ENCODE data around the gene ZNF792.
"Not testable (repeated sequence)": the region's sequence is repeated elsewhere in the genome, so short reads cannot be mapped to it uniquely, and the experiment has no call there.

ZNF792 gene

GRCh38 chr19:34997071-34997617, 33.1 kb upstream of the ZNF792 start:
- Histone ChIP-seq H3K36me3 (ENCODE audit: control insufficient read depth, insufficient read depth, low read length) (peaks cover 4% of the 10 kb centered on the region), H3K4me1 (ENCODE audit: control insufficient read depth, insufficient read depth, low read length) (peaks cover 21% of the 10 kb centered on the region), H3K9ac (ENCODE audit: low read depth, low read length) (no peak overlapping the region), H3K9me3 (ENCODE audit: control insufficient read depth, insufficient read depth, low read length) (no peaks in the 10 kb centered on the region), H3K4me3 (ENCODE audit: low read depth, low read length) (no peak overlapping the region), H3K27ac (ENCODE audit: low read depth, low read length) (no peak overlapping the region), H3K27me3 (ENCODE audit: control insufficient read depth, insufficient read depth, low read length) (no peaks in the 10 kb centered on the region)

- Histone ChIP-seq H3K9ac (ENCODE audit: low read depth, low read length) (no peak overlapping the region), H3K27me3 (ENCODE audit: control insufficient read depth, insufficient read depth, low read length) (no peaks in the 10 kb centered on the region), H3K4me1 (ENCODE audit: control insufficient read depth, insufficient read depth, low read length) (peaks cover 19% of the 10 kb centered on the region), H3K27ac (ENCODE audit: low read depth, low read length) (no peak overlapping the region), H3K9me3 (ENCODE audit: control insufficient read depth, insufficient read depth, low read length) (no peaks in the 10 kb centered on the region), H3K36me3 (ENCODE audit: control insufficient read depth, insufficient read depth, low read length) (no peaks in the 10 kb centered on the region), H3K4me3 (ENCODE audit: low read depth, low read length) (no peak overlapping the region)
These were observed 31.5 kb upstream of the ZNF792 start for GRCh38 chr19:34995551-34995950.

- H3K27me3 ChIP-seq (ENCODE audit: control insufficient read depth, insufficient read depth, low read length): no peaks in the 10 kb centered on the region
- H3K4me3 ChIP-seq (ENCODE audit: low read depth, low read length): no peak overlapping the region
- no peak overlapping the region for H3K9ac ChIP-seq (ENCODE audit: low read depth, low read length)
- H3K9me3 ChIP-seq (ENCODE audit: control insufficient read depth, insufficient read depth, low read length): no peaks in the 10 kb centered on the region
- no peak overlapping the region for H3K27ac ChIP-seq (ENCODE audit: low read depth, low read length)
- H3K4me1 ChIP-seq (ENCODE audit: control insufficient read depth, insufficient read depth, low read length): peaks cover 19% of the 10 kb centered on the region
- no peaks in the 10 kb centered on the region for H3K36me3 ChIP-seq (ENCODE audit: control insufficient read depth, insufficient read depth, low read length)
These were observed 30.9 kb upstream of the ZNF792 start for GRCh38 chr19:34994643-34995541.

- Histone ChIP-seq H3K27me3 (ENCODE audit: control insufficient read depth, insufficient read depth, low read length) (no peaks in the 10 kb centered on the region), H3K36me3 (ENCODE audit: control insufficient read depth, insufficient read depth, low read length) (no peaks in the 10 kb centered on the region), H3K9ac (ENCODE audit: low read depth, low read length) (no peak overlapping the region), H3K9me3 (ENCODE audit: control insufficient read depth, insufficient read depth, low read length) (no peaks in the 10 kb centered on the region), H3K4me3 (ENCODE audit: low read depth, low read length) (no peak overlapping the region), H3K4me1 (ENCODE audit: control insufficient read depth, insufficient read depth, low read length) (peaks cover 19% of the 10 kb centered on the region), H3K27ac (ENCODE audit: low read depth, low read length) (no peak overlapping the region)
These were observed 30.2 kb upstream of the ZNF792 start for GRCh38 chr19:34994286-34994642.

GRCh38 chr19:34992582-34992981, 28.6 kb upstream of the ZNF792 start:
- not testable (repeated sequence) for H3K27me3 ChIP-seq (ENCODE audit: control insufficient read depth, insufficient read depth, low read length); H3K9me3 ChIP-seq (ENCODE audit: control insufficient read depth, insufficient read depth, low read length); H3K4me1 ChIP-seq (ENCODE audit: control insufficient read depth, insufficient read depth, low read length); H3K27ac ChIP-seq (ENCODE audit: low read depth, low read length); H3K36me3 ChIP-seq (ENCODE audit: control insufficient read depth, insufficient read depth, low read length); H3K9ac ChIP-seq (ENCODE audit: low read depth, low read length); H3K4me3 ChIP-seq (ENCODE audit: low read depth, low read length)

- H3K4me3 ChIP-seq (ENCODE audit: low read depth, low read length): no peak overlapping the region
- no peak overlapping the region for H3K27ac ChIP-seq (ENCODE audit: low read depth, low read length)
- no peaks in the 10 kb centered on the region for H3K27me3 ChIP-seq (ENCODE audit: control insufficient read depth, insufficient read depth, low read length)
- no peak overlapping the region for H3K9ac ChIP-seq (ENCODE audit: low read depth, low read length)
- no peaks in the 10 kb centered on the region for H3K9me3 ChIP-seq (ENCODE audit: control insufficient read depth, insufficient read depth, low read length)
- peaks cover under 1% of the 10 kb centered on the region; the same call in 1 of the 2 replicates for H3K4me1 ChIP-seq (ENCODE audit: control insufficient read depth, insufficient read depth, low read length)
- H3K36me3 ChIP-seq (ENCODE audit: control insufficient read depth, insufficient read depth, low read length): no peaks in the 10 kb centered on the region
These were observed 27.7 kb upstream of the ZNF792 start for GRCh38 chr19:34991542-34992333.

GRCh38 chr19:34990578-34991192, 26.7 kb upstream of the ZNF792 start:
- Histone ChIP-seq H3K36me3 (ENCODE audit: control insufficient read depth, insufficient read depth, low read length) (no peaks in the 10 kb centered on the region), H3K9me3 (ENCODE audit: control insufficient read depth, insufficient read depth, low read length) (no peaks in the 10 kb centered on the region), H3K27me3 (ENCODE audit: control insufficient read depth, insufficient read depth, low read length) (no peaks in the 10 kb centered on the region), H3K9ac (ENCODE audit: low read depth, low read length) (no peak overlapping the region), H3K27ac (ENCODE audit: low read depth, low read length) (no peak overlapping the region), H3K4me3 (ENCODE audit: low read depth, low read length) (no peak overlapping the region), H3K4me1 (ENCODE audit: control insufficient read depth, insufficient read depth, low read length) (peaks cover 2% of the 10 kb centered on the region)

- Histone ChIP-seq H3K27ac (ENCODE audit: low read depth, low read length) (no peak overlapping the region), H3K9me3 (ENCODE audit: control insufficient read depth, insufficient read depth, low read length) (no peaks in the 10 kb centered on the region), H3K4me3 (ENCODE audit: low read depth, low read length) (no peak overlapping the region), H3K4me1 (ENCODE audit: control insufficient read depth, insufficient read depth, low read length) (peaks cover 9% of the 10 kb centered on the region), H3K27me3 (ENCODE audit: control insufficient read depth, insufficient read depth, low read length) (no peaks in the 10 kb centered on the region), H3K9ac (ENCODE audit: low read depth, low read length) (no peak overlapping the region), H3K36me3 (ENCODE audit: control insufficient read depth, insufficient read depth, low read length) (no peaks in the 10 kb centered on the region)
These were observed 25.3 kb upstream of the ZNF792 start for GRCh38 chr19:34989298-34989697.

GRCh38 chr19:34988119-34988518, 24.1 kb upstream of the ZNF792 start:
- no peak overlapping the region for H3K4me3 ChIP-seq (ENCODE audit: low read depth, low read length)
- peaks cover 9% of the 10 kb centered on the region for H3K4me1 ChIP-seq (ENCODE audit: control insufficient read depth, insufficient read depth, low read length)
- H3K36me3 ChIP-seq (ENCODE audit: control insufficient read depth, insufficient read depth, low read length): no peaks in the 10 kb centered on the region
- no peaks in the 10 kb centered on the region for H3K9me3 ChIP-seq (ENCODE audit: control insufficient read depth, insufficient read depth, low read length)
- no peak overlapping the region for H3K9ac ChIP-seq (ENCODE audit: low read depth, low read length)
- H3K27me3 ChIP-seq (ENCODE audit: control insufficient read depth, insufficient read depth, low read length): no peaks in the 10 kb centered on the region
- H3K27ac ChIP-seq (ENCODE audit: low read depth, low read length): no peak overlapping the region

GRCh38 chr19:34985249-34986022, 21.4 kb upstream of the ZNF792 start:
- Histone ChIP-seq H3K9ac (ENCODE audit: low read depth, low read length) (no peak overlapping the region), H3K27ac (ENCODE audit: low read depth, low read length) (peak overlapping the region; percentile 33), H3K4me1 (ENCODE audit: control insufficient read depth, insufficient read depth, low read length) (peaks cover 9% of the 10 kb centered on the region), H3K9me3 (ENCODE audit: control insufficient read depth, insufficient read depth, low read length) (no peaks in the 10 kb centered on the region), H3K4me3 (ENCODE audit: low read depth, low read length) (no peak overlapping the region), H3K27me3 (ENCODE audit: control insufficient read depth, insufficient read depth, low read length) (no peaks in the 10 kb centered on the region), H3K36me3 (ENCODE audit: control insufficient read depth, insufficient read depth, low read length) (no peaks in the 10 kb centered on the region)
